Panc1 (cell line): Measurements from ENCODE around the gene ROBO1. TPM values are rescaled to one million over a fixed set of nuclear protein-coding genes. Genes with fewer than 3 reads are reported as not detected.

Experiments used
- ATAC-seq: fragments of 200-7000 bp; cut with Tn5 transposase; 2 replicates; pipeline ENCODE4 v1.9.1; 2020; ENCODE audit warnings: mild to moderate bottlenecking, moderate library complexity
- BruUV-seq: library from RNA; stranded (reverse); fragments of 400-500 nt; replicated peaks from 2 replicates; lab custom pipeline; 2021; lab: Mats Ljungman, UMichigan
- CTCF ChIA-PET: fragments of 300-600 bp; sonication (Branson Sonifier 250); formaldehyde crosslinking; loops from one replicate; lab custom pipeline; 2022; ENCODE audit warnings: antibody characterized with exemption; lab: Charles Lee
- POLR2A ChIA-PET: fragments of 300-600 bp; sonication (Branson Sonifier 250); formaldehyde crosslinking; loops from one replicate; lab custom pipeline; 2022; ENCODE audit warnings: antibody characterized with exemption; lab: Charles Lee
- DNase-seq: peaks from one replicate; pipeline ENCODE4 v3.0.0-alpha.2; 2010; ENCODE audit warnings: low read depth, low spot score
- H3K27ac ChIP-seq: 2 replicates; pipeline ENCODE4 v1.5.1; 2011; ENCODE audit warnings: mild to moderate bottlenecking, low read length, inconsistent platforms
- H3K27me3 ChIP-seq: fragments of 200-500 bp; sonication (Bioruptor generic); 2 replicates; pipeline ENCODE4 v1.6.0; 2014; ENCODE audit warnings: low read length, inconsistent platforms; ENCODE audit not compliant: control insufficient read depth, insufficient read depth
- H3K36me3 ChIP-seq: fragments of 200-500 bp; sonication (Bioruptor generic); 2 replicates; pipeline ENCODE4 v1.5.1; 2014; ENCODE audit warnings: inconsistent platforms, mild to moderate bottlenecking, low read length, moderate library complexity; ENCODE audit not compliant: control insufficient read depth, insufficient read depth
- H3K4me1 ChIP-seq: 2 replicates; pipeline ENCODE4 v1.5.1; 2011; ENCODE audit warnings: inconsistent platforms, mild to moderate bottlenecking, low read length, moderate library complexity; ENCODE audit not compliant: control insufficient read depth, insufficient read depth
- H3K4me3 ChIP-seq, 2 experiments: 2 replicates each; pipeline ENCODE4 v1.5.1; 2011 to 2012; ENCODE audit warnings: low read depth in 2 of 2, low read length in 2 of 2, mild to moderate bottlenecking in 2 of 2, inconsistent platforms in 1 of 2, moderate library complexity in 1 of 2
- H3K9me3 ChIP-seq: fragments of 200-500 bp; sonication (Bioruptor generic); 2 replicates; pipeline ENCODE4 v1.5.1; 2014; ENCODE audit warnings: low read depth, mild to moderate bottlenecking, inconsistent platforms, low read length, moderate library complexity; ENCODE audit not compliant: control insufficient read depth, insufficient read depth
- CTCF ChIP-seq: fragments of 450-650 bp; IDR thresholded peaks from 2 replicates; pipeline ENCODE4 v1.5.1; 2017; ENCODE audit warnings: mild to moderate bottlenecking
- POLR2AphosphoS5 ChIP-seq: IDR thresholded peaks from 2 replicates; pipeline ENCODE4 v1.6.1; 2012; ENCODE audit warnings: mild to moderate bottlenecking, low read depth, low read length, moderate library complexity
- REST ChIP-seq, 2 experiments: IDR thresholded peaks; 2 replicates each; pipeline ENCODE4 v1.6.1; 2011 to 2012; ENCODE audit warnings: low read depth in 2 of 2, control low read depth in 1 of 2, low read length in 1 of 2, mild to moderate bottlenecking in 1 of 2, moderate library complexity in 1 of 2; ENCODE audit not compliant: insufficient read depth in 1 of 2
- SIN3A ChIP-seq: IDR thresholded peaks from 2 replicates; pipeline ENCODE4 v1.6.1; 2012; ENCODE audit warnings: low read depth, mild to moderate bottlenecking, low read length, moderate library complexity, borderline replicate concordance; ENCODE audit not compliant: insufficient read depth
- TCF7L2 ChIP-seq: IDR thresholded peaks from 2 replicates; pipeline ENCODE4 v1.6.1; 2011; ENCODE audit warnings: mild to moderate bottlenecking, low read depth, low read length, inconsistent platforms
- in situ Hi-C: cut with HindIII; loops from 2 replicates; pipeline ENCODE4 v1.10.0; 2016; ENCODE audit warnings: low sequenced_read_pairs, low pct_unique_long_range_greater_than_20kb
- intact Hi-C: fragments of 100-400 bp; cut with micrococcal nuclease; formaldehyde crosslinking; loops from one replicate; pipeline ENCODE4 v1.10.0; 2022; ENCODE audit not compliant: unreplicated experiment
- total RNA-seq: library from RNA; stranded (reverse); gene quantifications from one replicate; pipeline ENCODE4 v1.2.1, GENCODE V29; 2021; ENCODE audit not compliant: unreplicated experiment

The ROBO1 gene
- total RNA-seq, 1 experiment from 2014 or later, result 61.6 TPM

GRCh38 chr3:79162653-79163052 is 605.1 kb downstream of the ROBO1 start:
- no peaks in the 10 kb centered on the region for H3K9me3 ChIP-seq
- ChIA-PET POLR2A (no interaction called here), CTCF (no interaction called here)
- no peak overlapping the region for H3K27ac ChIP-seq
- H3K4me1 ChIP-seq, result no peaks in the 10 kb centered on the region
- no peak for TF ChIP-seq POLR2AphosphoS5
- no peak for TF ChIP-seq CTCF
- TF ChIP-seq TCF7L2, result no peak
- TF ChIP-seq SIN3A, result no peak
- no peak for TF ChIP-seq REST (IDR thresholded peaks at IDR 0.05; ENCODE audit: insufficient read depth in 1 of 2, low read depth in 2 of 2, low read length in 1 of 2)
- no peak for ATAC-seq
- H3K4me3 ChIP-seq, result no peak overlapping the region
- intact Hi-C loops, result no loop called here
- no TSS peak for BruUV-seq
- no peaks in the 10 kb centered on the region for H3K36me3 ChIP-seq
- no peaks in the 10 kb centered on the region for H3K27me3 ChIP-seq
- in situ Hi-C loops, result no loop called here
- no peak for DNase-seq

- H3K27me3 ChIP-seq, result no peaks in the 10 kb centered on the region
- no peak for TF ChIP-seq SIN3A
- TF ChIP-seq POLR2AphosphoS5, result no peak
- no peak for TF ChIP-seq TCF7L2
- no peak for TF ChIP-seq CTCF
- no peak for TF ChIP-seq REST (IDR thresholded peaks at IDR 0.05; ENCODE audit: insufficient read depth in 1 of 2, low read depth in 2 of 2, low read length in 1 of 2)
- intact Hi-C loops, result no loop called here
- ATAC-seq, result no peak
- POLR2A ChIA-PET, result no interaction called here
- CTCF ChIA-PET, result no interaction called here
- no peaks in the 10 kb centered on the region for H3K9me3 ChIP-seq
- no peaks in the 10 kb centered on the region for H3K36me3 ChIP-seq
- no peak for DNase-seq
- no TSS peak for BruUV-seq
- H3K4me3 ChIP-seq, result no peak overlapping the region
- H3K4me1 ChIP-seq, result no peaks in the 10 kb centered on the region
- no peak overlapping the region for H3K27ac ChIP-seq
- in situ Hi-C loops, result no loop called here
Observed at GRCh38 chr3:79161941-79162340, 605.9 kb downstream of the ROBO1 start.
